CD4-positive, alpha-beta T cell treated with Interferon alpha-2 for 1 hour (primary cell): Measurements from ENCODE around the gene ACTRT2.

Experiments
- DNase-seq, 2 donors: peaks; one replicate each; pipeline ENCODE4 v3.0.0-alpha.2; 2020 to 2022

The ACTRT2 gene

GRCh38 chr1:3056641-3057040, 35.4 kb downstream of the ACTRT2 start:
- DNase-seq: no peak

- no peak for DNase-seq
These were observed 37.2 kb downstream of the ACTRT2 start for GRCh38 chr1:3058263-3059030.

- no peak for DNase-seq
These were observed 38.9 kb downstream of the ACTRT2 start for GRCh38 chr1:3060127-3060526.

- no peak for DNase-seq
These were observed 39.6 kb downstream of the ACTRT2 start for GRCh38 chr1:3060601-3061551.

DNA sequence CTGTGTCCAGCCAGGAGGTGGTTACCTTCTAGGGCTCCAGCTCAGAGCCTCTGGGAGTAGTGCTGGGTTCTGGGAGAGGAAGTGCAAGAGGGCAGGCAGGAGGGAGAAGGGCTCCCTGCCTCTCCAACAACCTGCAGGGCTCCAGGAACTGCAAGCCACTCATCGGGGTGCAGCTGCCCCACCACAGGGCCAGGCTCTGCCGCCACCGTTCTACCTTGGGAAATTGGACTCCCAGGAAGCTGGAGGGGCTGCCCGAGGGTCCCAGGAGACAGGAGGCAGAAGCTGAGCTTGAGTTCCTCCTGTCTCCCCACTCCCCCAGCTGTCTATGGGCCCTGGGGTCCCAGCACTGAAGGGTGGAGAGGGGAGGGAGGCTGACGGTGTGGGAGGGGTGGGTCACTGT, 40.3 kb downstream of the ACTRT2 start:
- no peak for DNase-seq

GRCh38 chr1:3061981-3062615, 40.8 kb downstream of the ACTRT2 start:
- no peak for DNase-seq

DNA sequence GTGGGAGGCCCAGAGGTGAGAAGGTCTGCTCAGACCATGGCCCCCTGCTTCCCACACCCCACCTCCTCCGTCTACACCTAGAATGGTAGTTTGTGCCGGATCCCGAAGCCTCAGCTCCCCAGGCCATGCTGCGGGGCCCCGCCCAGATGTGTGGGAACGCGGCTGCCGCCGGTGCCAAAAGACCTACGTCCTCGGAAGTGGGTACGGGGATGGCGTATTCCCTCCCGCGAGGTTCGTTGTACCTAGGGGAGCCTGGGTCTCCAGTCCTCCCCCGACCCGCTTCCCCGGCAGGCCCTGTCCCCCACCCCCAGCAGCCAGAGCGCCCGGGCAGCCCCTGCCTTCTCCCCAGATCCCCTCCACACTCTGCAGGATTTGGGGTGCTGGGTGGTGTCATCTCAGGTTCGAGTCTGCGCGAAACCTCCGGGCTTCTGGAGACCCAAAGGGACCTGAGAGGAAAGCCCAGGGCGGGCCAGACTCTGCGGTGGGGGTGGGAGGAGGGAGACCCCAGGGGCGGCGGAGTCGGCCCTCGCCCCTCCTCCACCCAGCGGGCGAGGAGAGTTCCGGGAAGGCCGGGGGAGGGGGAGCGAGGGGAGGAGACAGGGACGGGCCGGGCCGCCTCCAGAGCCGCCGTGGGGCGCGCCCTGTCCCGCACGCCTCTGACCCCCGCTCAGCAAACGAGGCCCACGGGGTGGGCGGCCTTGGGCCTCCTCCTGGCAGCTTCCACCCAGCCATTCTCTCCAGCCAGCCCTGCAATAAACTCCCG, 41.5 kb downstream of the ACTRT2 start:
- no peak for DNase-seq

DNA sequence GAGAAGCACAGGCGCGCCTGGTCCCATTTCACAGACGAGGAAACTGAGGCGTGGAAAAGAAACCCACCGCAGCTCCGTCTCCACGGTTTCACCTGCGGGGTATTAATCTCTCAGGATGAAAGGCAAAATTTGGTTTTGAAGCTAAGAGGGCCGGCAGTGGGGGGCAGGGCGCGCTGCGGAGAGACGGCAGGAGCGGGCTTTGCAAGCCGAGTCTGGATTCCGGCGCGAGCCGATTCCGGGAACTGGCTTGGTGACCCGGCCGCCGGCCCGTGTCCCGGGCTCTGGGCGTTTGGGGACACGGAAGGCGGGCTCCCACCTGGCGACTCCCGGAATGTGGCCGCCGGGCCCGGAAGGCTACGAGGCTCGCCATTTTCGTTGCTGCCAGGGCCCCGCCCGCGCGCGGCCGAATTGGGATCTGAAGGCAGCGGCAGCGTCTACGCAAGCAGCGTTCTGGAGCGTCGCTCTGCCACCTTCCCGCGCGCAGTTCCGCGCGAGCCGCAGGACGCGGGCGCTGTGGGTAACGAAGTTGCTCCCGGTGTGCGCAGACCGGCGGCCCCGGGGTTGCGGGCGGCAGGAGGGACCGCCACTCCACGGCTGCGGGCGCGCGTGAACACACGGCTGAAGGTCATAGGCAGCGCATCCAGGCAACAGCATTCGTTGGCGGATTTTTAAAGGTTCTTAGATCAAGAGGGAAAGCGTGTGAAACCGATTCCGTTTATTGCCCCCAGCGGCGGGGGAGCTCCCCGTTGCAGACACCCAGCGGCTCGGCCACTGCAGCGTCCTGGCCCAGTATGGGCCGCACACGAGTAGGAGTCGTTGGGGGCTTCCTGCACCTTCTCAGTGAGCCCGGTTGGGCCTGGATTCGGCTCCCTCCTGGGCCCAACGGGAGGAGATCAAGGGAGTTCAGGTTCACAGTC, 42.4 kb downstream of the ACTRT2 start:
- DNase-seq: no peak

DNA sequence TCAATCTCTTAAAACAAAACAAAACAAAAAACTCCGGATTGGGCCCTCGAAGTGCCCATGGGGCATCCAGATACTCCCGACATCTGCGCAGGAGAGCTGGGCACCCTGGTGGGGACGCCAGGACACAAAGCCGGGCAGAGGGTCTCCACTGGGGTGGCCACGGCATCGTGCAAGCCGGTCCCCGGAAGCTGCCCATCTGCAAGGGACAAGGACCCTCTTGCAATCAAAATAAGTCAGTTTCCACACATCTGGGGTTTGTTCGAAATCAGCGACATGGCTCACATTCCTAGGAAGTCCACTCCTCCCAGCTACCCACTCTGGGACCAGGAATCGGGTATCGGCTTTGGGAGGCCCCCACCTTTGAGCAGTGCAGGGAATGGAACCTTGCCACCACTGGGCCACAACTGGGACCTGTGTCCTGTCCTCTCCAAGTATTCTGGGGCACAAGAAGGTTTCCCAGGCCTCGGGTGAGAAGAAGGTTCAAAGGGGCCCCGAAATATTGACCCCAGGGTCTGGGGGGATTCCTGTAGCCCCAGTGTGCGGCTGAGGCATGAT, 43.1 kb downstream of the ACTRT2 start:
- DNase-seq: no peak

GRCh38 chr1:3064901-3065300, 43.6 kb downstream of the ACTRT2 start:
- DNase-seq: no peak

GRCh38 chr1:3065396-3065795, 44.1 kb downstream of the ACTRT2 start:
- DNase-seq: no peak

DNA sequence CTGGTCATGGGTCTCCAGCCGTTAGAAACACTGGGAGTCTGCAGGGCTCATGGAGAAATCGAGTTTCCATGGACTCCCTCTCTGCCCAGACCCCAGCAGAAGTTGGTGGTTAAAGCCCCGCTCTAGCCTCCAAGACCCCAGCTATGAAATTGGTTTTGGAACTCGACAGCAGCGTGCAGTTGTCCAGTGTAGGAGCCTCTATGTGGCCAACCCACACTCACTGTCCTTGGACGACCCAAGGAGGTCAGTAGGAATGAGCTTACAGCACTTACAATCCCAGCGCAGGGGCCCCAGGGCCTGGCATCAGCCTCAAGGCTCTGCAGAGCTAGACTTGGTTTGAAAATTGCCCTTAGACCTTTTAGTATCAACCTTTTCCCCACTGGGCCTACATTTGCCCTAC, 44.5 kb downstream of the ACTRT2 start:
- DNase-seq: no peak

GRCh38 chr1:3066250-3066711, 45.0 kb downstream of the ACTRT2 start:
- no peak for DNase-seq

- DNase-seq: no peak
These were observed 45.6 kb downstream of the ACTRT2 start for GRCh38 chr1:3066826-3067225.

- DNase-seq: no peak
These were observed 46.0 kb downstream of the ACTRT2 start for GRCh38 chr1:3067301-3067670.

- DNase-seq: no peak
These were observed 46.6 kb downstream of the ACTRT2 start for GRCh38 chr1:3067671-3068563.

DNA sequence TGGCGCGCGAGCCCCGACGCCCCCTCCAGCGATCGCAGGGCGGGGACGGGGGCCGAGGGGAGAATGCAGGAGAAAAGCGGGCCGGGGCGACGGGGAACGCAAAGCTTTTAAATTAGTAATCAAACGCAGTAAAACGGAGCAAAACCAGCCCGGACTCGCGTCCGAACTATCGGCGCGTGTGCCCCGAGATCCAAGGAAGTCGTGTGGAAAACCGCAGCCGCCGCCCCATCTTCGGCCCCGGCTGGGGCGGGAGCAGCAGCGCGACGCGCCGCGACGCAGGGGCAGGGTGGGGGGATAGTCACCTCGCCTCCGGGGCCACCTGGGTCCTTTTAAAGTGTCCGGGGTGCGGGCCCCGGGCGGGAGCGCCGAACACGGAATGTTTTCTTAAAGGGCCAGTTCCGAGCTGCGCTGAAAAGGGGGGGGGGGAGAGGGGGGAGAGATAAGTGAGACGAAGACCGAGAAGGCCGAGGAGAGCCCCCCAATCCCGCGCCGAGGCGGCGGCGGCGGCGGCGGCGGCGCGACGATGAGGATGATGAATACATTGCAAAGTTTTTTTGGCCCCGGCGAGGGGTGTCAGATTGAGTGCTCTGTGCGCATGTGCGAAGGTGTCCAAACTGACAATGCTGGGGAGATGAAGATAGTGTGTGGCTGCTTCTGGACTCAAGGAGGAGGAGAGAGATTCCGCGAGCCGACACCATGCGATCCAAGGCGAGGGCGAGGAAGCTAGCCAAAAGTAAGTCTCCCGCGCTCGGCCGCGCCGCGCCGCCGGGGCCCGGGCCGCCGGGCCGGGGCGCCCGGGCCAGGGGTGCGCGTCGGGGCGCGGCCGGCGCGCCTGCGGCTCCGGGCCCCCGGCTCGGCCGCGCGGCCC, 47.5 kb downstream of the ACTRT2 start, which contains the start of gene PRDM16:
Gene PRDM16, plus strand, starts transcription at position 640 of the 868 bp plus-strand sequence. Its CDS starts 57 bp downstream, at position 697.
- DNase-seq: no peak

GRCh38 chr1:3069491-3070308, 48.4 kb downstream of the ACTRT2 start:
- no peak for DNase-seq
